Fibroblast of skin of right biceps (primary cell): Measurements from ENCODE around the gene COL8A1.

Source experiments
- DNase-seq: peaks from one replicate; pipeline ENCODE4 v3.0.0-alpha.2; 2013

The COL8A1 gene

DNA sequence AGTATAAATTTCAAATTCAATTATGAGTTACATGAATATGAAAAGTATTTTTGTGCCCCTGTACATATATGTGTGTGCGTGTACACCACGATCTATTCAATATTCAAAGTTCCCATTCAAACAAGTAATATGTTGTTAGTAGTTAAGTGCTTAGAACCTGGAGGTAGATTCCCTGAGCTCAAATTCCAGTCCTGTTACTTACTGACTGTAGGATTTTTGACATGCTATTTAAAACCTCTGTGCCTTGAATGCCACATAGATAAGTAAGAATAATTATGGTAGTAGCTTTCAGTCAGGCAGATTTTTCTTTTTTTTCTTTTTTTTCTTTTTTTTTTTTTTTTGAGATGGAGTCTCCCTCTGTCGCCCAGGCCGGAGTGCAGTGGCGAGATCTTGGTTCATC lies 126.0 kb downstream of the COL8A1 start:
- DNase-seq: peak; percentile 44

DNA sequence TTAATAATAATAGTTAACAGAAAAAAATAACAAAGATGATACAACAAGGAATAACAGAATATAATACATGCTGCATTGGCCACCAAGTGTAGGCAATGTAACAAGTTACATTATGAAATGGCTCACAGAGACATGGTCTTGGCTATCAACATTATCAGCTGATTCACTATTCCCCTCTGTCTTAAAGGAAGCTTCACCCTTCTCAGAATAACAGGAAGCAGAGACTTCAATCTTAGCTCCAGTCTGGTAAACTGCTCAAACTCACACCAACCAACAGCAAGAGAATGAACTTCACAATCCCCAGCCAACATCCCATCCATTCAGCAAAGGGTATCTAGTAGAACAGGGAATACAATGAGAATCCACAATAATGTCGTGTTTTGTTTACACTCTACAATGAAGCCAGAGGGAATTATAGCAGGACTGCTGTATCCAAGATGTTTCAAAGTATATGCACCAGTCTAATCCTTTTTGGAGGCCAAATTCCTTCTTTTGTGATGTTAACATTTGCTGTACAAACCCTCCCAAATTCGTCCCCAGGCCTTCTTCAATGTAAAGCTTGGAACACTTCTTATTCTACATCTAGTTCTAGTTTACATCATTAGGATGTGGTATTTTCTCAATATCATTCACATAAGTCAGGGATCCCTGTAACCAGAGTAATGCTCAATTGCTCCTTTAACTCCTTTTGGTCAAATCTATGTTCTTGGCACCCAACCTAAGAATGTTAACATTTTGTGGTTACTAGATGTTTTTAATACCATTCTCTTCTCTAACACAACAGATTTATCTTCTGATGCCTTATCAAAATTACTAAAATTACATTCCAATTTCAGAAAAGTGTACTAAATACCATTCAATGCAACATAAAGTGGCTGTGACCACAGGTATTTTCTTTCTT lies 126.9 kb downstream of the COL8A1 start:
- peak; percentile 92 for DNase-seq

GRCh38 chr3:99767291-99767690 lies 128.9 kb downstream of the COL8A1 start:
- peak; percentile 88 for DNase-seq

DNA sequence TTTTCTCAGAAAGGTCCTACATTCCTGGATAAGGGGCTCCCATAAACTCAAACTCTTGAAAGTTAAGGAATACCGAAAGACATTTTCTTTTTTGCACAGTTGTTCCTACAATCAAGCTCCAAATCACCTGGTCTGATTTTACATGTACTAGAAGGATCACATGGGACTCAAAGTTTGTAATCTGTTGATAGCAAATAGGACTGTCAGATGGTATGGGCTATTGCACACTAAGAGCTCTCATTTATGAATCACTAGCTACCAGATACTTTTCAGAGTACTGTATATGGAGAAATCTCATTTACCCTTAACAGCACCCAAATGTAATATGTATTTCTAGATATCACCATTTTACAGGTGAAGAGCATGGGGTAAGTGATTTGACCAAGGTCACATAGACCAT lies 129.7 kb downstream of the COL8A1 start:
- peak; percentile 26 for DNase-seq

- no peak for DNase-seq
Observed at GRCh38 chr3:99768808-99769501, 130.6 kb downstream of the COL8A1 start.

GRCh38 chr3:99772171-99772570 lies 133.8 kb downstream of the COL8A1 start:
- no peak for DNase-seq

- no peak for DNase-seq
Observed at GRCh38 chr3:99772671-99773070, 134.3 kb downstream of the COL8A1 start.

GRCh38 chr3:99774467-99774866 lies 136.1 kb downstream of the COL8A1 start:
- DNase-seq: peak; percentile 94

DNA sequence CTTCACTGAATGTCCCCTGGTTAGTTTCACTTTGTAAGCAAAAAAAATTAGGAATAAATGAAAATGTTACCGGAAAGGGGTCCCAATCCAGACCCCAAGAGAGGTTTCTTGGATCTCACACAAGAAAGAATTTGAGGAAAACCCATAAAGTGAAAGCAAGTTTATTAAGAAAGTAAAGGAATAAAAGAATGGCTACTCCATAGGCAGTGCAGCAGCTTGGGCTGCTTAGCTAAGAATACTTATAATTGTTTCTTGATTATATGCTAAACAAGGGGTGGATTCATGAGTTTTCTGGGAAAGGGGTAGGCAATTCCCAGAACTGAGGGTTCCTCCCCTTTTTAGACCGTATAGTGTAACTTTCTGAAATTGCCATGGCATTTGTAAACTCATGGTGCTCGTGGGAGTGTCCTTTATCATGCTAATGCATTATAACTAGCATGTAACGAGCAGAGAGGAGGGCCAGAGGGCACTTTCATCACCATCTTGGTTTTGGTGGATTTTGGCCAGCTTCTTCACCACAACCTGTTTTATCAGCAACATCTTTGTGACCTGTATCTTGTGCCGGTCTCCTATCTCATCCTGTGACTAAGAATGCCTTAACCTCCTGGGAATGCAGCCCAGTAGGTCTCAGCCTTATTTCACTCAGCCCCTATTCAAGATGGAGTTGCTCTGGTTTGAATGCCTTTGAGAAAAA lies 138.3 kb downstream of the COL8A1 start:
- DNase-seq: peak; percentile 55

DNA sequence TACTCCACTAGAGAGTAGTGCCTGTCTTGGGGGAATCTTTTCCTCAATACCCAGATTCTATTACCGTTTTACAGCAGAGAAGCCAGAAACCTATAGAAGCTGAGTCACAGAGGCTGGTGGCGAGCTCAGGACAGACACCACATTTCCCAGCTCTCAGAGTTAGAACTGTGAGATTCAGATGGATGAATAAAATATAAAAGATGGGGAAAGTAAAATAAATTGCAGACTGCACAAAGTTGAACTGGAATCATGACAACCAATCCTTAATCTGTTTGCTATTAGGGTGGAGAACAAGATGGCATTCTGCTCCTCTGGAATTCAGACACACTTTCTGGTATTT lies 138.8 kb downstream of the COL8A1 start:
- DNase-seq: no peak

- no peak for DNase-seq
Observed at GRCh38 chr3:99777708-99778107, 139.3 kb downstream of the COL8A1 start.

DNA sequence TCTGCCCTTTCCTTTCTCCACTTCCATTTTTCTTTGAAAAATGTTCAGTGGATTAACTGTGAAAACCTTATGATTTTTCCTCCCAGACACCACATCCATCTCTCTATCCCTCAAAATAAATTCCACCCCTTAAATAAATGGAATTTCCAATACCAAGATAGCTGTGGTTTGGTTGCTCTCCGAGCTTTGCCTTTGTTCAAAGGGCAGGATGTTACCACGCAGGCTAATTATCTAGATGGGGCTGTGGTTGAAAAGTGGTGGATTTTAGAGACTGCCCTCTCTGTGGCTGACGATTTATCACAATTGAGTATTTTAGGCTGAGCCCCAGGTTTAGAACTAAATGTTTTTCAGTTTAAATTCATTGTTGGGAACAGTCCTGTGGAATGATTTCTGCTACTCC lies 142.4 kb downstream of the COL8A1 start:
- peak; percentile 87 for DNase-seq

DNA sequence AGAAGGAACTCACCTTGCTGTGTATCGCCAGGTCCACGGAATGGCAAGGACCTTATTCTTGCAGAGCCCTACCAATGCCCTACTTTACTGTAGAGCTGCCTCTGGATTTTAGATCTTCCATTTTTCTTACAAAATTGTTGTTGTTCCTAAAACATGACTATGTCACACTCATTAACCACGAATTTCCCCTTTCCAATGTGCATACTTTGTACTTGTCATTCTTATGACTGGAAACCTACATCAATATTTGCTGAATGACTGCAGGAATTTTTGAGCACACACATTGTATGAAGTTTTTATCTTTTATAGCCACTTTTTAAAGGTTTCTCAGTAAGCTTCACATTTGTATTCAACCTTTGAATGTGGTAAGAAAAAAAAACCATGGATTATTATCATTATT lies 143.4 kb downstream of the COL8A1 start:
- DNase-seq: peak; percentile 86

DNA sequence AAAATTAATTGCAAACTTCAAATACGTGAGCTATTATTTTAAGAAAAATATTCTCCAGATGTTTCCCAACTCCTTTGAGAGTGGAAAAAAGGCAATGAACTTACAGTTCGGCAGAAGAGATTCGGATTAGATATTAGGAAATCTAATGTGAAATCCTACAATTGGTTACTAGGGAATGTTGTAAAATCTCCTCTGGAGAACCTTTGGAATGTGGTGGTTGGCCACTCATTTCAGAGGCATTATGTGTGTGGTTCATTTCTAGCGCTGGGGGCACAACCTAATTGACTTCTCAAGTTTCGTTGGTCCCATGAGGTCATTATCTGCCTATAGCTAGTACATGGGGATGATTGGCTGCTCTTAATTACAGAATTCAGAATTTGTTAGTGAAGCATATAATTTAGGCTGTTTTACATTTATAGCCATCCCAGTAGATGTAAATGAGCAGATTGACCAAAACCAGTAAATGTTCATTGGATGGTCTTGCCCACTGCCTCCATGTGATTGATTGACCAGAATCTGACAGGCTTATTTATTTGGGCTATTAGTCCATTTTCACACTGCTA lies 144.7 kb downstream of the COL8A1 start:
- peak; percentile 98 for DNase-seq

- DNase-seq: peak; percentile 67
Observed at GRCh38 chr3:99789011-99789721, 150.8 kb downstream of the COL8A1 start.

- DNase-seq: no peak
Observed at GRCh38 chr3:99794485-99794884, 156.1 kb downstream of the COL8A1 start.

DNA sequence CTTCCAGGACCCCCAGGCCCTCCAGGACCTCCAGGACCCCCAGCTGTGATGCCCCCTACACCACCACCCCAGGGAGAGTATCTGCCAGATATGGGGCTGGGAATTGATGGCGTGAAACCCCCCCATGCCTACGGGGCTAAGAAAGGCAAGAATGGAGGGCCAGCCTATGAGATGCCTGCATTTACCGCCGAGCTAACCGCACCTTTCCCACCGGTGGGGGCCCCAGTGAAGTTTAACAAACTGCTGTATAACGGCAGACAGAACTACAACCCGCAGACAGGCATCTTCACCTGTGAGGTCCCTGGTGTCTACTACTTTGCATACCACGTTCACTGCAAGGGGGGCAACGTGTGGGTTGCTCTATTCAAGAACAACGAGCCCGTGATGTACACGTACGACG lies 157.2 kb downstream of the COL8A1 start:
- no peak for DNase-seq

GRCh38 chr3:99799422-99799821 lies 161.0 kb downstream of the COL8A1 start:
- no peak for DNase-seq

DNA sequence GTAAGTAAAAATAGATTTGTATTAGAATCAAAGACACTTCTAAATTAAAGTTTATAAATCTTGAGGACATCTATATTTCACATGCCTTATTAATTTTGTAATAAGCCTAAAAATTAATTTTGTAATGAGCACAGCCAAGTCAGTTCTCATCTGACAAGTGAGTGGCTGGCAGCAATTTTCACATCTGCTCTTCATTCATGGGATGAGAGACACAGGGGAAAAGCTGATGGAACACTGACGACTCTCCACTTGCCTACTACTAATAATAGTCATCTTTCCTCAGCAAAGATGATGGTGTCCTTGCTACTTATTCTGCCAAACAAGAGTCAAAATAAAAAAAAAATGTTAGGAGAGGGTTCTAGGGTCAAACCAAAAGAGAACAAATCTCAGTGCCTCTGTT lies 164.9 kb downstream of the COL8A1 start:
- no peak for DNase-seq

- DNase-seq: no peak
Observed at GRCh38 chr3:99805160-99805559, 166.8 kb downstream of the COL8A1 start.

DNA sequence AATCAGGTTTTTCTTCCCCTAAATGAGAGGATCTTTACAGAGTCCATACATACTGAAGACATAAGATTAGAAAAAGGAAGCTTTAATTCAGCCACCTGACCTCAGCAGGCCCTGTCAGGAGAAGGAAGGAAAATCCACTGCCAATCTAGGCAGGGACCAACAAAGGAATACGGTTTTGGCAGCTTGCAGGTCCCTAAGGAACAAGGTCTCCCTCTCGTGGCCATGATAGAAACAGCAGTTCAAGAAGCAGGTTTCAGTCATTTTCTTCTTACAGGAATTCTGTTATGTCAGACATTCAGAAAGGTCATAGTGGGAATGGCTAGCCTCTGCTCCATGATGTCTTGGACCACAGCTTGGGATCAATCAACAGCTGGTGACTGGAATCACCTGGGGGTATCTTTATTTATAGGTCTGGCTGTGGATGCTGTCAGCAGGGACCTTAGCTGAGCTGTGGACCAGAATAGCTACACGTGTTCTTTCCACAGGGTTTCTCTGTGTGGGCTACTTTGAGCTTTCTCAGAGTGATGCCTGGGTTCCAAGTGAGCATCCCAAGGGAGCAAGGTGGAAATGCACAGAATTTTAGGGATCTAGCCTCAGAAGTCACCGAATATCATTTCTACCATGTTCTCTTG lies 169.9 kb downstream of the COL8A1 start:
- peak; percentile 73 for DNase-seq

DNA sequence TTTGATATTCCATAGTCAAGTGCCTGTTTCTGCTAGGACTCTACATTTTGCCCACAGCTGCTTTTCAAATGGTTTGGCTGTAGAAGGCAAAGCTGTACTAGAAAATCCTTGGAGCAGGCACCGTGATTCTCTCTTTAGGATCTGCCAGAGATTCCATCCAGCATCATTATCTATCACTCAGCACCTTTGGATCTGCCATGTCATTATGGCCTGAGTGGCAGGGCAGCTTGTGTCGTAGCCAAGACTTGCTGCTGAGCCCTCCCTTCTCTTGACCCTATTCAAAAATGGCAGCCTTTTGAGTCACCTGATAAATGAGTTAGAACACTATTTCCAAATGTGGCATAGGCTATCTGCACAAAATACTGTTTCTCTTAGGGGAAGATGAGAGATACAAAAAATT lies 171.2 kb downstream of the COL8A1 start:
- DNase-seq: no peak
